Measurements from ENCODE around the gene ARHGAP22.

GRCh38 chr10:48519481-48520183, 85.2 kb downstream of the ARHGAP22 start:
- no peak for TF ChIP-seq CTCF (IDR thresholded peaks at IDR 0.05)
- no peak for TF ChIP-seq POLR2A (IDR thresholded peaks at IDR 0.05)

Data from heart left ventricle (tissue), 13 donors.